Right hindlimb (tissue), 1 donor: ENCODE results near the gene UNC5B.

Source experiments
- DNase-seq: peaks from one replicate; pipeline ENCODE4 v3.0.0-alpha.2; 2018

Gene UNC5B

DNA sequence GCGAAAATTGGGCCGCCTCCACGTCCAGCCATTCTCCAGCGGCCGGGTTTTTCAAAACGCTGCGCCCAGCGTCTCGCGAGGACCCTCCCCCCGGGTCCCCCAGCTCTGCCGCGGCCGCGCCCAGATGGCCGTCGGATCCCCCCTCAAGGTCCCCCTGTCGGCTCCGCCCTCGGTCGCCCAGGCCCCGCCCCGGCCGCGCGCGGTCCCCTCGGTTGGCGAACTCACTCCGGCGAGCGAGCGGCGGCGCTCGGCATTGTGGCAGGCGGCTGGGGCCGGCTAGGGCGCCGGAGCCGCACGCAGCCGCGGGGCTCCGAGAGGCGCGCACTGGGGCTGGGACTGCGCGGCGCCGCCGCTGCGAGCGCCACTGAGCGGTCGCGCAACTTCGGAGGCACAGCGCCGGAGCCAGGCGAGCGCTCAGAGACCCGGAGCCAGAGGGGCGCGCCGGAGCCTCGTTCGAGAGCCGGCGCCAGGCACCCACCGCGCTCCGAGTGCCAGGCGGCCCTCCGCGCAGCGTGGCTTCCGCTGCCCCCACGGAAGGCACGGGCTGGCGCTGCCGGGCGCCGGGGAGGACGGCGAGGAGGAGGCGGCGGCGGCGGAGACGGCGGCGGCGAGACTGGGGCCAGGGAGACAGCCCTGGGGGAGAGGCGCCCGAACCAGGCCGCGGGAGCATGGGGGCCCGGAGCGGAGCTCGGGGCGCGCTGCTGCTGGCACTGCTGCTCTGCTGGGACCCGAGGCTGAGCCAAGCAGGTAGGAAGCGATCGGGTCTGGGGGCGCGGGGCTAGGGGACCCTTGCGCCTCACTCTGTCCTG is at the start of gene UNC5B:
Gene UNC5B, plus strand, starts transcription at position 253 of the 809 bp plus-strand sequence. Its CDS starts 416 bp downstream, at position 669.
- peak; percentile 92 for DNase-seq

DNA sequence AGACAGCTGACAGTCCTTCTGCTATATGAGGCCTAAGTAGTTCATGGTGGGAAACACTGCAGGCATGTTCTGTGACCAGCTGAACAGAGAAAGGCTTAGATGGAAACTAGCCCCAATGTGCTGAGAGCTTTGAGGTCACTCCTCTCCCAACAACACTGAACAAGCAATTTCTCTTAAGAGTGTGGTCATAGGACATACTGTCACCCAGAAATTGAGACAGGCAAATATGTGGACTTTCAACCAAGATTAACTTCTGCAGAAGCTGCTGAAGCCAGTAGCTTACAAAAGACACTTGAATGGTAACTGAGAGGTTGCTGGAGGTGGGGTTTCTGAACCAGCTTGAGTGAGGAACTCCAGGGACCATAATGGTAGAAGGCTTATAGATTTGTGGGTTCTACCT is 38.9 kb upstream of the UNC5B start:
- DNase-seq = no peak

DNA sequence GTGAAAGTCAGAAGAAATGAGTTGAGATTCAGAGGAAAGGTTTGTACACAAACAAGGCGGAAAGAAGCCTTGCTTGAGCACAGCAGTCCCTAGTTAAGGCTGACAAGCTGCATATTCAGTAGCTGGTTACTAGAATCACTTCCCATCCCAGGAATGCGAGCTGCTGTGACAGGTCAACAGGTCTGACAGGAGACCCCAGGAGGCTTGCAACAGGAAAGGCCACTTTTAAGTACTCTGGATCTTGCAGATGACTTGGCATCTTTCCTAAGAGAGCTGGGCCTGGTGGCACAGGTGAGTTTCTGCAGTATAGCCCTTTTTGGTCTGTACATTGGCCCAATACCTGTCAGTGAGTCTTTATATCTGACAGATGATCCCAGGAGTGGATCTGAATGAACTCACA is 35.7 kb upstream of the UNC5B start:
- DNase-seq = no peak

DNA sequence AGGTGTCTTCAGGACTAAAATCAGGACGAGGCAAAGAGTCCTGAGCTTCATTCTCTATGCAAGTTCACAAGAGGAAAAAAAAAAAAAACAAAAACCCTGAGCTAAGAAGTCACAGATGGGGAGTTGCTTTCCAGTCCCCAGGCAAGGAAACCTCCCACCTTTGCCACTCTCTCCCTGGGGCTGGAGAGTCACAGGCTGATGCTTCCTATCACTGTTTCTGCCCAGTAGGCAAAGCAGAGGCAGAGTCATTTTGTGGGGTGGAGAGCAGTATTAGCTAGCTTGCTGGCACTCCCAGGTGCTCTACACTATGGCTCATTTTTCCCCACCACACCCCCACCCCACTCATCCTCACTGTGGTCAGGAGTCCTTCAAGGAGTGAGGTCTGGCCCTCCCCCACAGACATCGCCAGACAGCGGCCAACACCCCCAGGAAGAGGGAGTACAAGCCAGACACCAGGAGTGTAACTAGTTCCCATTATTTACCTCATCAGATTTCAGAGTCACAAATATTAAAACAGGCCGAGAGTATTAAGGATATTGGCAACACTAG is 34.6 kb upstream of the UNC5B start:
- no peak for DNase-seq

DNA sequence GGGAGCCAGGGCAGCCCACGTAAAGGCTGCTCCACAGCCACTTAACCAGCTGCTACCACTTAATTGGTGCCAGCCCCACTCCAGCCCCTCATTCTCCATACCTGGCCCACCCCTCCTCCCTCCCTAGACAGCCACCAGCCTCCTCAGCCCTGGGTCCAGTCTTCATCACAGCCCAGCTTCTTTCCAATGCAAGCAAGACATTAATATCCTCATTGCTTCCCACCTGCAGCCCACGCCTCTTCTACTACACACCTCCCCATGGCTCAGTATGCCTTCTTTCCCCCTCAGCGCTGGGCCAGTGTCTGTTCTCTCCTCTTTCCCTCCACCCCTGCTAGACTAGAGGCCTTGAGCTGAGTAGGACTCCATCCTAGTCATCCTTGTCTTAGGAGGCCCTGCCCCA is 33.5 kb upstream of the UNC5B start:
- DNase-seq = no peak

DNA sequence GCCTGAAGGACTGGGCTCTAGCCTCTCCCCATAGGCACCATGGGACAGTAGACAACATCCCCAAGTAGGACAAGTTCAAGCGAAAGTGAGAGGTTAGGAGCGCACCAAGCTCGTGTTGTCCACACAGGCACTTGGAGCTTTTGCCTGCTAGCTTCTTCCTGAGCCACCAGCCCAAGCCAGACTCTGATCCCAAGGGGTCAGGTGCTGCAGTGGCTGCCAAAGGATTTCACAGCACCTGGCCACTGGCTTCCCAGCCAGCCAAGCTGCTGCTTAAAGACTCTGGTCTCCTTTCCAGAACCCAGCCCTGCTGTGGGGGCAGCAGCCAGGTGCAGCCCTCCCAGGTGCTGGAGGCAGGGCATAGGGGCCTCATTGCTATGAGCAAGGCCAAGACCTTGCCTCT is 33.0 kb upstream of the UNC5B start:
- DNase-seq = no peak

DNA sequence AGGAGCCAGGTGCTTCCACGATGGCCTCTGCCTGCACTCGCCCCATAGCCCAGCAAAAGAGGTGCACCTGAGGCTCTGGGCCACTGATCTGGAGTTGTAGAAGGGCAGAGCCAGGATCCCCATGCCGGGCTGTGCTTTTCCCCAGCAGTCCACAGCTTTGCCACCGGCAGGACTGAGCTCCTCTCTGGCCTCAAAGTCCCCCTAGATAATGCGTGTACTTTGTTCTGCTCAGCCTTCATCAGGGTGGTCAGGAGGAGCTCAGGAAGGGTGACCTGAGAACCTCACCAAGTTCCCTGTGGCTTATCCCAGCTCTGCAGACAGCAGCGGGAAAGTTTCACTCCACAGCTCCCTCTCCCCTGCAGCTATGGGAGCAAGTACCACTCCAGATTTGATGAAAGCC is 27.9 kb upstream of the UNC5B start:
- DNase-seq = no peak

DNA sequence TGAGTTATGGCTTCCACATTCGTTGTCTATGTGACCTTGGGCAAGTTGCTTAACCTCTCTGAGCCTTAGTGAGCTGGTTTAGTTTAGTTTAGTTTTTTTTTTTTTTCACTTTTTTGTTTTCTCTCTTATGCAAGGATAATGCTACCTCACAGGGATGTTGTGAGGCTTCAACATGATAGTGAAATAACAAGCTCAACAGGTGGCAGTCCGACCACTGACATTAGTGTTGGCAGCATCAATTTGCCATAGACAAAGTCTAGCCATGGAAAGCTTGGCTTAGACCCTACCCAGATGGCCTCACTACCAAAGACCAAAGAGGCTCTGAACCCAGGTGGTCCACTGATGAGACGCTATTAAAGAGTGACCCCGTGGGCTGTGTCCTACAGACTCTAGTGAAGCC is 27.2 kb upstream of the UNC5B start:
- DNase-seq = no peak

DNA sequence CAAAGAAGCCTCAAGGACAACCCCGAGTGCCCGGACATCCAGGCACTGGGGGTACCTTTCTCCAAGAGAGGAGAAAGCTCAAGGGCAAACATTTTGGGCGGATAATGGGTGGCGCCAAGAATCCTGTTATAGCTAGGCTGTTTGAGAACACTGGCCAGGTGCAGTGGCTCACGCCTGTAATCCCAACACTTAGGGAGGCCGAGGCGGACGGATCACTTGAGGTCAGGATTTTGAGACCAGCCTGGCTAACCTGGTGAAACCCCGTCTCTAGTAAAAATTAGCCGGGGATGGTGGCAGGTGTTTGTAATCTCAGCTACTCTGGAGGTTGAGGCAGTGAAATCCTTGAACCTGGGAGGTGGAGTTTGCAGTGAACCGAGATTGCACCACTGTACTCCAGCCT is 25.2 kb upstream of the UNC5B start:
- no peak for DNase-seq

DNA sequence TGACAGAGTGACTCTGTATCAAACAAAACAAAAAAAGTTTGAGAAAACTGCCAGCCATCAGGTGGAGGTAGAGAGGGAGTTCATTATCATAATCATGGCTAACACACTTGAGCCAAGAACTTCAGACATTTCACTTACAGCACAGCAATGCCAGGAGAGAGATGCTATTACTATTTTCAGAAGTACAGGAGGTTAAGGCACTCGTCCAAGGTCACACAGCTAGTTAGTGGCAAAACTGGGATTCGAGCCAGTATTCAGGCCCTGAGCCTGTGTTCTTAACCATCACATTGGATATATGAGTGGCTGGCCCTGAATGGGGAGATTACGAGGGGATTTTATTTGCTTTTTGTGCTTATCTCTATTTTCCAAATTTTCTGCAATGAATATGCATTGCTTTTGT is 24.8 kb upstream of the UNC5B start:
- no peak for DNase-seq

DNA sequence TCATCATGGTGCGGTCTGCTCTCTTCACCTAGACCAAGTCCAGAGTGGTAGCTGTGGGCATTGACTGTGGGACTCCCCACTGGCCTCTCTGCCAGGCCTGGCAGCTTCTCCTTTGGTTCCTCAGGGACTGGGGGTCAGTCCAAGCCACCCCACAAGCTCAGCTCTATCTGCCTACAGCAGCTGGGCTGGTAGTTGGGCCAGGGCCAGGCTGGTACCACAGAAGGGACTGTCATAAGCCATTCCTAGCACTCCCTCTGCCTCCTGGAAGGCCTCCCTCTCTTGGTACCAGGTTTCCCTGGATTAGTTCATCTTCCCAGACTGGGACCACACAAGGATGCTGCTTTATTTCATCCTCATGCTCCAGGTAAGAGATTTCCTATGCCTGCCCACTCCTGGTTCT is 24.2 kb upstream of the UNC5B start:
- no peak for DNase-seq

DNA sequence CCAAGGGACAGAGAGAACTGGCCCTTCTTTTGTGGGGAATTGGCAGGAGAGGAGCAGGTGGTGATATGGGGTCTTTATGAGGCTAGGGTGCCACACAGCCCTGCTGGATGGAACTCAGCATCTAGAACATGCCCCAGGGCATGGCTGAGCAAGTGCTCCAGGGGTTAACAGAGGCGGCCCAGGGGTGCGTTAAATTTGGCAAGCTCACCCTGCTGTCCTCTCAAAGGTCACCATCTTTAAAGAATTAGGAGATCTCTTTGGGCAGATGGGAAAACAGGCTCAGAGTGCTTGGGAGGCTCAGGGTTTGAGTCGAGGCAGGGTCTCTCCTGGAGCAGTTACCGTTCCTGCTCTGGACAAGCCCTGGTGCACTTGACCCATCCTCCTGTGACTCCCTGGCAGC is 21.4 kb upstream of the UNC5B start:
- DNase-seq = no peak

DNA sequence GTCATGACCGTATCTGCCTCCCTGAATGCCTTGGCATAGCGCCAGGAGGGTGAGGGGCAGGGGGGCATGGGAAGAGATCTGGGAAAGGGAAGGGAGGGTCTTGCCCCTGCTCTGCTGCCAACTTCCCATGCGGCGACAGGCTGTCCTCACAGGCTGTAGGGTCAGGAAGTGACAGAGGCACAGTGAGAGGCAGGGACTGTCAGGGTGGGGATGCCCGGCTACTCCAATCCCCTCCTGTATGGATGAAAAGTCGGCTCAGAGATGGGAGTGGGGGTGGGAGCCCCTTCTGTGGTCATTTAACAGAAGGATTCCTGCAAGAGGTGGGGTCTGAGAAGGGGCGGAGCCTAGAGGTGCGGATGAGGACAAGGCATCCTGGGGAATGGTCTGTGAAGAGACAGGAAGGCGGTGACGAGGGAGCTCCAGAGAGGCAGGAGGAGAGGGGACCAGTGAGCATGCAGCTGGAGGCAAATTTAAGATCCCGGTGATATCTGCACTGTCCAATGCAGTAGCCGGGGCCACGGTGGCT is 20.8 kb upstream of the UNC5B start:
- DNase-seq = no peak

DNA sequence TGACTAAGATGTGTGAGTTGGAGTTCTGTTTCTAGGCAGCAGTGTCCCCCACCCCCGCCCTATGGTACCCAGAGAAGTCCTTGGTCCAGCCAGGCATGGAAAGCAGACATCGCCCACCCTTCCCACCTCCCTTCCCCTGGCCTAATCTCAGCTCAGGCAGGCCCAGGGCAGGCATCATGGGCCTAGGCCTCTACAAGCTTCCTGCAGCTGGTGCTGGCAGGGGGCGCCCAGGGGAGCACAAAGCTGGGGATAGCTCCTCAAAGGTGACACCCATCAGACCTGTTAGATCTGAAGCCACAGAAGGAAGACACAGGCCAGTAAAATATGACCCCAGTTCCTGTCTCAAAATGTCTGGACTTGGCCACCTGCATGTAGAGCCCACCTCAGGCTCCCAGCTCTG is 18.9 kb upstream of the UNC5B start:
- DNase-seq = no peak

DNA sequence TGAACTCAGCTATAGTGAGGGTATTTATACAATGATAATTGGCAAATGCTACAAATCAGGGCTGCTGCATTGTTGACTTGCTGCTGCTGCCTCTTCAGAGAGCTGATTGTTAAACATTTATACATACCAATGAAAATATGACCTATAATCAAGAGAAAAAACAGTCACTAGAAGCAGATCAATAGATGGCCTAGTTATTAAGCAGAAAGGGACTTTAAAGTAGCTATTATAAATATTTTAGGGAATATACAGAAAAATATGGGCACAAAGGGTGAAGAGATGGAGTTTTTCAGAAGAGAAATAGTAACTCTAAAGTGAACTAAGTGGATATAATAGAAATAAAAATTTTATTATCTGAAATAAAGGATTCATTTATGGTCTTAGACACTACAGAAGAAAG is 14.4 kb upstream of the UNC5B start:
- no peak for DNase-seq

DNA sequence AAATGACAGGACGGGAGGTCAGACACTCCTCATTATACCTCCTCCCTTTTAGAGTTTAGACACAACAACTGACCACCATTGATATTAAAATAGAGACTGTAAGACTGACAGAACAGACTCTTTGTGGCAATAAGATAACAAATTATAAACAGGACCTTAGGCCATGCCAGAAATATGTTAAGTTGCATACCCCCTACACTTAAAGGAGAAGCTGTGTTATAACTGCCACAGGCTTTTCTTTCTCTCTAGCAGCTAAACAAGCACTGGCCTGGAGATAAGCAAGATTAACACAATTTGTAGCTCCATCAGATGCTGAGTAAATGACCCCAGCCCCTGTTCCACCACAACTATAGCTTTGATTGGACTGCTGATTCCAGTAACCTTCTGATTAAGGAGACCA is 10.5 kb upstream of the UNC5B start:
- DNase-seq = no peak

DNA sequence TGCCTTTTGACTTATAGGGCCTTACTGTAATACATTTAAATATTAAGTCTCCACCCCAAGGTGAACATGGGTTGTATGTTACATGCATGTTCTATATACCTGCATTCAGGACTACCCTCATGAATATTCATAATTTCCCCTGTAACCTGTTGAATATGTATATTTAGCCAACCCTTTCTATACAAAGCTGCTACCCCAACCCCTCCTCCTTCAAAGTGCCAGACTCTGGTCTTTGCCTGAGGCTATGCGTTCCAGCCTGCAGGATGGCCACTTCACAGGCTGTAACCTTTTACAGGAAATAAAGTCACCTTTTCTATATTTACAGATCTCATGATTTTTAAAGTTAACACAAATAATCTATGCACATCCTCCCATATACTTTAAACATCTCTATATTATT is 10.1 kb upstream of the UNC5B start:
- no peak for DNase-seq

DNA sequence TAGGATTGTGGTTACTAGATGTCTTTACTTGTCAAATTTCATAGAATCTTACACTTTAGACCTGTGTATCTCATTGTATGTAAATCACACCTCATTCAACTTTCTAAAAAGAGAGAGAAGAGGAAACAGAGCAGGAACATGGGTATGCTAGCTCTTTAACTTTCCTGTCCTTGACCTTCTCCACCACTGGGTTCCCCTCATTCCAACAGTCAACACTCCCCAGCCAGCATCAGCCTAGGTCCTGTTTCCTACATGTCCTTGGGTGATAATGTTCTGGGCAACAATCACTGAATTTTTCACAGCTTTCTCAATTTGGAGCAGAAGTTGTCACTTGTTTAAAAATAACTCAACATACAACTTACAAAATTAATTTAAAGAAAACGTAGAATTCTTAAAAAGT is 9.2 kb upstream of the UNC5B start:
- DNase-seq = no peak

DNA sequence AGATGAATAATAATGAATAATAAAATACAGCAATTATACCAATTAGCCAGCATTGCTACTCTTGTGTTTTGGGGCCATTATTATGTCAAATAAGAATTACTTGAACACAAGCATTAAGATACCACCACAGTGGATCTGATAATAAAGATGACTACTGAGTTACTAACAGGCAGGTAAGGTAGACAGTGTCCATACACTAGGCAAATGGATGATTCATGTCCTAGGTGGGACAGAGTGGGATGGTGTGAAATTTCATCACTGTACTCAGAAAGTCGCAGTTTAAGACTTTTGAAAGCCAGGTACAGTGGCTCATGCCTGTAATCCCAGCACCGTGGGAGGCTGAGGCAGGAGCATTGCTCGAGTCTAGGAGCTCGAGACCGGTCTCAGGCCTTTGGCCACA is 8.7 kb upstream of the UNC5B start:
- no peak for DNase-seq

DNA sequence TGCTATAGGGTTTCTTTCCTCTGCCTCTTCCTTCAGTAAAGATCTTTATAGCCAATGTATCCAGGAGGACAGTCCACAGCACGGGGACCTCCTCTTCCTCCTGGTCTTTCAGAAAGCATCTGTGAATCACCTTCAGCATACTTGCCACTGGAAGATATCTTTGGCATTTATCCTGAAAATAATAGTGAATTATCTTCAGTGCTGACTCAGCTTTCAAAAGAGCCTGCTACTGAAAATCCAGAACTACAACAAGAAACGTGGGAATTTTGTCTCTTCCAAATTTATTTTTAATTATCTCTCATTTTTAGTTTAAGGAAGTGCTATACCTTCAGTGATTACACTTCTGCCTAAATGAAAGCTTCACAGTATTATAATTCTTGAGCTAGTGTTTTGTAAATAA is 7.6 kb upstream of the UNC5B start:
- DNase-seq = no peak

DNA sequence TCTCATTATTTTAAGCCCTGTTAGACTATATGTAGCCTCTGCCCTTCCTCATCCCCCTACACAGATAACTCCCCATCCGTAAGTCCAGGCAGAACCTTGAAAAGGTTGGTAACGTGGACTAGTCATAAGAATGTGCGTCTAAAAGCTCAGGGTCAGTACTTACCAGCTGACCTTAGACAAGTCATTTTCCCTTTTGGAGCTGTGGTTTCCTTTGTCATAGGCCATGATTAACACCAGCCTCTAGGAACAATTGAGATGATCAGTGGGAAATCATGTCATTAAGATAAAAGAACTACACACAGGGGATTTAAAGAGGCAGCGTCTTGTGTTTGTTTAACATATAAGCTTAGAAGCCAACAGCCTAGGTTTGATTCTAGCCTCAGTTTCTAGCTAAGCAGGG is 6.9 kb upstream of the UNC5B start:
- DNase-seq = no peak

DNA sequence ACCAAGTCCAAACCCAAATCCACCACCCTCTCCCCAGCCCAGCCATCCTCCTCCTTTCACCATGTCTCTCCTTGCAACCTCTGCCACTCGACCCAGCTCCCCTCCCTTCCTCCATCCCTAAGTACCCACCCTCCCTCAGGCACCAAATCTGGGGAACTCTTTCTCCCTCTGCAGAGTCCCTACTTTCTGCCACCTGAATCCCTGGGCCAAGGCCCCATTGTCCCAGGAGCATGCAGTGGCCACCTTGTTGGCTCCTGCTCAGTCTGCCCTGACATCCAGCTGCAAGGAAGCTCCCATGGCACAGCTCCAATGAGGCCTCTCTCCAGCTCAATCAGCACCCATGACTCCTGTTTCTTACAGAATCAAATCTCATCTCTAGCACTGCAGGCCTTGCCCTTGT is 5.5 kb upstream of the UNC5B start:
- DNase-seq = no peak

DNA sequence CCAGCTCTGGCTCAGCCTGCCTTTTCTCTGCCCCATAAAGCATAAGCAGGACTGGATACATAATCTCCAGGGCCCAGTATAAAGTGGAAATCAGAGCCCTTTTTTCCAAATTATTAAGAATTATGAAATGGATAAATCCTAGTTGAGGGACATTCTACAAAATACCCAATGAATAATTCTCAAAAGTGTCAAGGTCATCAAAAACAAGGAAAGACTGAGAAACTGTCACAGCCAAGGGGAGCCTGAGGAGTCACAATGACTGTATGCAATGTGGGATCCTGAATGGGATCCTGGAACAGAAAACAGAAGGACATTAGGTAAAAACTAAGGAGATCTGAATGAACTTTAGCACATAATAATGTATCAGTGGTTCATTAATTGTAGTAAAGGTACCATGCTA is 4.8 kb upstream of the UNC5B start:
- DNase-seq = no peak

DNA sequence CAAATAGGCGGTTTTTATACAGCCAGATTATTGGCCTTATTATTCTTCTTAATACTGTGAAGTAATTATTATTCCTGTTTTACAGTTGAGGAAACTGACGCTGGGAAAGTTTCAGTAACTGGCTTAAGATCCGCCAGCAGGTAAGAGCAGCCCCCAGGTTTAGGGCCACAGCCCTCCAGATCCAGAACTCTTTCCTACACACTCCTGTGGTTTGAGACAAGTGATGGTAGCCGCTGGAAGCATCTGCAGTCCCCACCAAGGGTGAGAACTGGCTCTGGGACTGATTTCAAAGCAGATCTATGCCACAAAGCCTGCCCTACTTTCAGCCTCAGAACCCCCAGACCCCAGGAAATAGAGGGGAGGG is 3.0 kb upstream of the UNC5B start:
- no peak for DNase-seq
